ENCODE measurements around the gene PHC2.

DNA sequence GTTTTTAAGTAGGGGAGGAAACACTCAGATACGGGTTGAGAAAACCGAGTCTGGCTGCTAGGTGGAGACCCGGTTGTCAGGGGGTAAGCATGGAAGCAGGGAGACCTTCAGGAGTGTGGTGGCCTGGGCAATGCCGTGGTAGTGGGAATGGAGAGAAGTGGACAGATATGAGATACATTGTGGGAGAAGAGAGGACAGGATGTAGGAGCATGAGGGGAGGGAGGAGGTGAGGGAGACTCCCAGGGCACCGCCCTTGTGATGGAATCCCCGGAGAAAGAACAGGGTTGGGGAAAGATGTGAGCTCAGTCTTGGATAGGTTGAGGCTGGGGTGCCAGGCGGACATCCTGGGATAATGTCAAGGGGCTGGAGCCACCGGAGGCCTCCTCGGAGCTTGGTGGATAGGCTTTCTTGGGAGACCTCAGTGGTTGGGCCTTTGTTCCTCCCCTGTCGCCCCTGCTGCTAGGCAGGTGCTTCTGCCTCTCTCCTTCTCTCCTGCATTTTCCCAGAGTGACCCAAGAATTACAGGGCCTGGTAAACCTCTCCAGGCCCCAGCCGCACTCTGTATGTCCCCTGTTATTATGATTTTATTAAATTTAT, 153.3 kb downstream of the PHC2 start:
- TF ChIP-seq CEBPB (IDR thresholded peaks at IDR 0.05; ENCODE audit: borderline replicate concordance, low read depth, low read length) (no peak), TRIM22 (IDR thresholded peaks at IDR 0.05) (no peak), E2F1 (CRISPR knock-in tag; IDR thresholded peaks at IDR 0.05) (no peak), NFRKB (IDR thresholded peaks at IDR 0.05) (no peak), CTCF (CRISPR knock-in tag; IDR thresholded peaks at IDR 0.05) (no peak), SRSF9 (IDR thresholded peaks at IDR 0.05; ENCODE audit: borderline replicate concordance, insufficient read depth, low read depth, low read length, poor library complexity, severe bottlenecking) (no peak), POLR2AphosphoS2 (IDR thresholded peaks at IDR 0.05; ENCODE audit: low read depth, low read length) (no peak), MXI1 (IDR thresholded peaks at IDR 0.05; ENCODE audit: borderline replicate concordance, low read depth, low read length) (no peak), ZNF616 (CRISPR knock-in tag; IDR thresholded peaks at IDR 0.05; ENCODE audit: low read depth) (no peak)

All from HepG2 (cell line).